NCI-H524 treated with DMSO at 0.1 percent for 48 hours (cell line): ENCODE data around the gene GNG3.
"Not testable (repeated sequence)": the region's sequence is repeated elsewhere in the genome, so short reads cannot be mapped to it uniquely, and the experiment has no call there.

ENCODE experiments used
- DNase-seq: peaks from one replicate; lab custom pipeline; 2025; lab: John Stamatoyannopoulos, UW

Gene GNG3

GRCh38 chr11:62687508-62688396, 19.7 kb upstream of the GNG3 start:
- DNase-seq: no peak

DNA sequence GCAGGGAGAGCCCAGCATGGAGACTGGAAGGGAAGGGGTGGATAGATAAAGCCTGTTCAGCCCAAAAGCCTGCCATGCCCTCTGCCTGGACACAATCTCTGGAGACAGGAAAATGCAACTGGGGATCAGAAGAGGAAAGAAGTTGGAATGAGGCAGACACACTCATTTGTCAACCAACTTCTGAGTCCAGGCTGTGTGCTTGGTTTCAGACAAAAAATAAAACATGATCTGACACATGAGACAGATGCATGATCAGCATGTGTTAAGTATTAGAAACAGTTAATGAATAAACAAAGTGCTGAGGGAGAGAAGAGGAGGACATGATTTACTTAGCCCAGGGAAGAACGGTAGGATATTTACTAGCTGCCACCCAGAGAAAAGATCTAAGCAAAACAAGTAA, 19.0 kb upstream of the GNG3 start:
- no peak for DNase-seq

- DNase-seq: no peak
Observed at GRCh38 chr11:62689421-62690183, 17.9 kb upstream of the GNG3 start, which contains the start of gene LRRN4CL. Gene LRRN4CL, minus strand, starts transcription at chr11:62689530. Its CDS starts 1,022 bp downstream, at chr11:62688508.

GRCh38 chr11:62693624-62694023, 13.9 kb upstream of the GNG3 start:
- not testable (repeated sequence) for DNase-seq

- no peak for DNase-seq
Observed at GRCh38 chr11:62694455-62695167, 12.9 kb upstream of the GNG3 start.

DNA sequence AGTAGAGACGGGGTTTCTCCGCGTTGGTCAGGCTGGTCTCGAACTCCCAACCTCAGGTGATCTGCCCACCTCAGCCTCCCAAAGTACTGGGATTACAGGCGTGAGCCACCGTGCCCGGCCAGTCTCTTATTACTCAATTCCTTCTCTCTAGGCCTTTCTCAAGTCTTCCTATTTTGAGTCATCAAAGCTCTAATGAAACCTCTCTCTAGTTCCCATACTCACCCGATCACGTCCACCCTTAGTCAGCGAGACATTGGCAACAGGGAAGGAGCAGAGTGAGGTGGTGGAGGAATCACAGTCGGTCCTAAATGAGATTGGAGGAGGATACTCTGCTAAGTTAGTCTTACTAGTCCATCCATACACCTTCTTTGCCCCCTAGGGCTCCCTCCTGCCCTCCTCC, 5.2 kb upstream of the GNG3 start:
- DNase-seq: no peak

DNA sequence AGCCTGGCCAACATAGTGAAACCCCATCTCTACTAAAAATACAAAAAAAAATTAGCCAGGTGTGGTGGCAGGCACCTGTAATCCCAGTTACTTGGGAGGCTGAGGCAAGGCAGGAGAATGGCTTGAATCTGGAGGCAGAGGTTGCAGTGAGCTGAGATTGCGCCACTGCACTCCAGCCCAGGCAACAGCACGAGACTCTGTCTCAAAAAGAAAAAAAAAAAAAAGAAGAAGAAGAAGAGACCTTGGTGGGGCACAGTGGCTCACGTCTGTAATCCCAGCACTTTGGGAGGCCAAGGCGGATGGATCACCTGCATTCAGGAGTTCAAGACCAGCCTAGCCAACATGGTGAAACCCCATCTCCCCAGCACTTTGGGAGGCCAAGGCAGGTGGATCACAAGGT, 3.6 kb upstream of the GNG3 start:
- not testable (repeated sequence) for DNase-seq

- no peak for DNase-seq
Observed at GRCh38 chr11:62705413-62705812, 2.1 kb upstream of the GNG3 start.

GRCh38 chr11:62705880-62706849, 1.3 kb upstream of the GNG3 start:
- DNase-seq: peak; percentile 54

DNA sequence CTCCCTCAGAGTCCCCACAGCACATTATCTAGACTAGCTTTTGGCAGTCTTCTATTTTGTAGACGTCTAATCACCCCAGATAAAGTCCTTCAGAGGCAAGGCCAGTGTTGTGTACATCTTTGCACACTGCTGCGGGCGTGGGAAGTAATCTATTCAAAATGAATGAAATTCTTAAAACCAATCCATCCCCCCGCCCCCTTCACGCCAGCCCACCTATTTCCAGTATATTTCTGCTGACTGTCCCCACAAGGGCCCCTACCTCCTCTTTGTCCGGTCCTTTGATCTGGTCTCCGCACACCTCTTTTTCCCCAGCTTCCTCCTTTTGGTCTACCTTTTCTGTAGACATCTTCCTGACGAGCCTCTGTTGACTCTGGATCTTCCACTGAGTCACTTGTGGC, 627 bp upstream of the GNG3 start:
- DNase-seq: no peak

DNA sequence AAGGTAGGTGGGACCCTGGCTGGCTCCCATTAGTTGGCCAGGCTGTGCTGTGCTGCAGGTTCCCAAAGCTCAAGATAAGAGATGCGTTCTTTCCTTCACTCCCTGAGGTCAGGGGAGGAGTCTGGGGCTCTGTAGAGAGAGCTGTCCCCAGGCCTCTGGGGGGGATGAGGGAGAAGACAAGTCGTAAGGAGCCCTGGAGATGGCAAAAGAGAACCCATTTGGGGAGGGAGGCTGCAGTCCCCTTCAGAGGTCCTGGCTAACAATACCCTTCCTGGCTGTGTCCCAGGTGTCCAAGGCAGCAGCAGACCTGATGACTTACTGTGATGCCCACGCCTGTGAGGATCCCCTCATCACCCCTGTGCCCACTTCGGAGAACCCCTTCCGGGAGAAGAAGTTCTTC, 916 bp downstream of the GNG3 start:
- DNase-seq: no peak

DNA sequence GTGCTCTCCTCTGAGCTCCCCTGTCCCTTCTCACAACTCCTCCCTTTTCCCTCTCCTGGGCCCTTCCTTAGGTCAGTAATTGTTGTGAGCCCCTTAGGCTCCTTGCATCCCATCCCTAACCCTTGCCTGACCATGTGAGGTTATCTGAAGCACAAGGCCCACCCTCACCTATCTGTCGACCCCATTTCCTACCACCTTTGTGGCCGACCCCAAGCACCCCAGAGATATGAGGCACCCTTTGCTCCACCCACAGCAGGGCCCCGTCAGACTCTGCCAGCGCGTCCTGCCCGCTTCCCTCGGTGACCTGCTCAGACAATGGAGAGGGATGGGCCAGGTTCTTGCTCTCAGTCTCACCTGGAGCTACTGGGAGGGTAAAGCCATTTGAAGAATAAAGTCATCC, 1.3 kb downstream of the GNG3 start:
- DNase-seq: no peak

- DNase-seq: peak; percentile 86
Observed at GRCh38 chr11:62709247-62710000, 1.9 kb downstream of the GNG3 start.

DNA sequence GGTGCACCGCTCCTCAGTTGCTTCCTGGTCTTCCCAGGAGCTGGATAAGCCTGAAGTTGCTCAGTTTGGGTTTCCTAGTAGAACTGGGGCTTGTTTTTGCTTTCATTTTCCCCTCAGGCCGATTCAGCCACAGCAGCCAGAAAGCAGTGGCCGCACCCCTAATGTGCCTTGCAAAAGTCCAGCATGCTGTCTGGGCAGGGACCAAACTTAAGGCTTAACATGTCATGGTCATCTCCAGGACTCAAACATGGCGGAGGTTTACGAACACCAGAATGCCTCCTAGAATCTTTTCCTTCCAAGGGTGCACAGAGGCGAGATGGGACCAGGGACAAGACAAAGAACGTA, 2.5 kb downstream of the GNG3 start:
- no peak for DNase-seq

- DNase-seq: no peak
Observed at GRCh38 chr11:62712276-62712812, 4.9 kb downstream of the GNG3 start.

DNA sequence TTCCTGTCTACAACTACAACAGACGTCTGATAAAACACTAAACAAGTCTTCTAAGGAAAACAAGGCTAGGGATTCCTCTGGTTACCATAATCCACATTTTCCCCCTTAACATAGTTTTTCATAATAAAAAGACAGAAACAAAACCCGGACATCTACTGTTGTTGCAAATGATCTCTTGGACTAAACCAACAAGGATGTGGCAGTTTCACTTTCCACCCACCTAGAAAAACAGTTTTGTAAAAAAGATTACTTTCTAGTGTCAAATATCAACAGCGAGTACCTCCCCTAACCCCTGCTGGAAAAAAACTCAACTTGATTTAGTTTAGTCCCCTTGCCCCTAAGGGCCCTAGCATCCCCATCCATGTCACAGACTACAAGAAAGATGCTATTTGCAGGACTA, 5.4 kb downstream of the GNG3 start:
- no peak for DNase-seq

DNA sequence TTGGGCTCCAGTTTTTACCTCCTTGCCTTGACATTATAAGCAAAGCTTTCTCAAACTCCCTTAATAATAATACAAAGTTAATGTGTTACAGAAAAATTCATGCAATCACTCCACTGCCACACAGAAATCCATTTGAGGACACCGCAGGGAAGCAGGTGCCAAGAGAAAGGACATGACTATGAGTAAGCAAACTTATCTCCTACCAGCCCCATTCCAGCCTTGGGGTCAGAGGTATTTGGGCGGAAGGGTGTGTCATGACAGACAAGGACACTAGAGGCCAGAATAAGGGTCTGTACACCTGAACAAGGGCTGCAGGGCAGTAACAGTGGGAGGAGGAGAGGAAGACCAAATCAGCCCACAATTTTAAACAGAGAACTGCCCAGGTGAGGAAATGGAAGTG, 5.9 kb downstream of the GNG3 start:
- DNase-seq: no peak

DNA sequence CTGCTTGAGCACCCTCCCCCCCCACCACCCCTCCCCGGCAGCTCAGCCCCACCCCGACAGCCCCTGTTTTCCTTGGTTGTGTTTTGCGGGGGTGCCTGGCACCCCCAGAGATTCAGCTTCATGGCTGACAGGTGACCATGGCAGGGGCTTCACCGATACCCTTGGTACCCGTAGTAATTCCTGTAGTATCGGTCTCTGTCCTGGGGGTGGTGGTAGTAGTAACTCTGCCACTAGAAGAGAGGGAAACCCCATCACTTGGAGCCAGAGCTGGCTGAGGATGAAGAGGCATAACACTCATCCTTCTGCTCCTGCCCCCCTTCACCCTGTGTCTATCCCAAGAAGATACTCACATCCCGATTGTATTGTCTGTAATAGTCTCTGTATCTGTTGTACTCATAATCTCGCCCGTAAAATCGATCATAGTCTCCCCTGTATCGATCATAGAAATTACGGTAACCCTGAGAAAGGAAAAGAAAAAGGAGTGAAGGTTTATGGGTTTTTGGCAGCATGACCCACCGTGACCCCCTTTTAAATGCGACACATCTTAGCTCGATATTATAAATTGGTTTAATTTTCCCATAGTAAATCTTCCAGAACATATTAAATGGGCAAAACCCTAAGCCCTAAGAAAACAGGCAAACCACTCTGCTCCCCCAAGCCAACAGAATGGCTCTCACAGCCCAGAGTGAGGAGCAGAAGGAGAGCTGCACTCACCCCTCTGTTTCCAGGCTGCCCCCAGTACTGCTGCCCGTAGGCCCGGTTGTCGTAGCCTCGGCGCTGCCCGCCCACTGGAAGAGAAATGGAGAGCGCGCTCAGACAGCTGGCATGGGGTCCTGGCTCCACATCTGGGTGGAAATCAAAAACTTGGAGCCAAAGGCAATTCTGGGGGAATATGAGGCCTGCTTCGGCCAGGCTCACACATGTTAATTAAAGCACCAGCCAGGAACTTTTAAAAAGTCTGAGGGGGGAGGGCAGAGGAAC, 8.0 kb downstream of the GNG3 start:
- DNase-seq: no peak

DNA sequence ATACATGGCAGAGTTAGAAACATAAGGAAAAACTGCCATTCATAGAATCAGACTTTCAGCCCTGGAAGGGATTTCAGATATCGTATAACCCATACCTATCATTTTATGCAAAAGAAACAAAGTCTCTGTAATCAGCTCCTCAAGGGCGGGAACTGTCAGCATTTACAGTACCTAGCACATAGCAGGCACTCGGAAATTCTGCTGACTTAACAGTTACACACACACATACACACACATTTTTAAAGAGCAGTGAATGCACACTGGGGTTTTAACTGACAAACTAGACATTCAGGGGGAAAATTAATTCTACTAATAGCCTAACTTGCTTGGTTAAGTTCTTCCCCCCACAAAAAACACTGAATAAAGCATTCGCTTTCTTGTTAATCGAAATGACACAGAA, 8.7 kb downstream of the GNG3 start:
- no peak for DNase-seq
